ENCODE data around the gene UQCRFS1.
"Not testable (repeated sequence)": the region's sequence is repeated elsewhere in the genome, so short reads cannot be mapped to it uniquely, and the experiment has no call there.

UQCRFS1 gene

DNA sequence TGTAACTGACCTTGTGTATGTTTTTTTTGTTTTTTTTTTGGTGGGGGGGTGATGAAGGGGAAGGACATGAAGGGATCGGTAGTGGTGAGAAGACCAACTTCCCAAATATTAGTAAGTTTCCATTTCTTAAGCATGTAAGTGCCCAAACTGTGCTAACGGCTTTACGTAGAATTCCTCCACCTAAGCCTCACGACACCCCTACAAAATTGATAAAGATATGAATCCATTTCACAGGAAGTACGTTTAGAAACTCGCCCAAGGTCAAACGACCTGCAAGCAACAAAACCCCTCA is 649 bp downstream of the UQCRFS1 start:
- no peak for DNase-seq

DNA sequence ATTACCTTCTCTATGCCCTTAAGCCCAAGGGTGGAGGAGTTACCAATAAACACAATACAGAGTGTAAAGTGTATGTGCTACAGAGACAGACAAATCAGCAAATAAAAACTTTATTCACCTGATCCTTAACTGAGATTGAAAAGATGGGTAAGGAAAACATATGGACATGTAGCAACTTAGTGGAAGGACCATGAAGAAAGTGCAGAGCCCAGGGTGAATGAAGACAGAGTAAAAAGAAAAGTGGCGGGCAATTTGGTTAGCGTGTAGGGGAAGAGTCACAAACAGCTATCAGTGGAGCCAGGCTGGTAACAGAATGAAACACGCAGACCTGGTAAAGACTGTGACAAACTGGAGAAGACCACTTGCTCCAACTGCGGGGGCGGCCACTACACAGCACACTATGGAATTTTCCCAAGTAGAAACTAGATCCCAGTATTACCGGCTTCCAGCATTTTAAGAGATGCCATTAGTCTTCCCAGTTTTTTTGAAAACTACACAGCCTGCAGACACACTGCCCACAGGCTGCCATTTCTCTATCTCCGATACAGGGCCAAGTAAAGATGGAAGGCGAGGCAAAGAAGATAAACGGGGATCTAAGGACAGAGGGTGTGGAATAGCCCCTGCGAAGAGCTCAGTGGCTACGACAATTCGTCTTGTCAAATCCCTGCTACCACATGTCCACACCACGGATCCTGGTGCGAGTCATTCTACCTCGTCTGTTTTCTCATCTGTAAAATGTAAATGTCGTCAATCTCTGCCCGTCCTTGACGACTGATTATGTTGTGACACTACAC is 1.2 kb downstream of the UQCRFS1 start:
- DNase-seq = no peak

DNA sequence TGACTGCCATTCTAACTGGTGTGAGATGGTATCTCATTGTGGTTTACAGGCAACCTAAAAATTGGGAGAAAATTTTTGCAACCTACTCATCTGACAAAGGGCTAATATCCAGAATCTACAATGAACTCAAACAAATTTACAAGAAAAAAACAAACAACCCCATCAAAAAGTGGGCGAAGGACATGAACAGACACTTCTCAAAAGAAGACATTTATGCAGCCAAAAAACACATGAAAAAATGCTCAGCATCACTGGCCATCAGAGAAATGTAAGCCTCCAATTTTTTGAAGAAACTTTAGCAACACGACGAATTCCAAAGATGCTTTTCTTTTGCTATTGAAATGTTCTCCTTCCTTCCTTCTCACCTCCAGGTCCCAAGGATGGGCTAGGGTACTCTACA is 1.9 kb downstream of the UQCRFS1 start:
- not testable (repeated sequence) for DNase-seq

DNA sequence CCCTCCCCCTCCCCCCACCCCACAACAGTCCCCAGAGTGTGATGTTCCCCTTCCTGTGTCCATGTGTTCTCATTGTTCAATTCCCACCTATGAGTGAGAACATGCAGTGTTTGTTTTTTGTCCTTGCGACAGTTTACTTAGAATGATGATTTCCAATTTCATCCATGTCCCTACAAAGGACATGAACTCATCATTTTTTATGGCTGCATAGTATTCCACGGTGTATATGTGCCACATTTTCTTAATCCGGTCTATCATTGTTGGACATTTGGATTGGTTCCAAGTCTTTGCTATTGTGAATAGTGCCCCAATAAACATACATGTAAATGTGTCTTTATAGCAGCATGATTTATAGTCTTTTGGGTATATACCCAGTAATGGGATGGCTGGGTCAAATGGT is 2.4 kb downstream of the UQCRFS1 start:
- not testable (repeated sequence) for DNase-seq

DNA sequence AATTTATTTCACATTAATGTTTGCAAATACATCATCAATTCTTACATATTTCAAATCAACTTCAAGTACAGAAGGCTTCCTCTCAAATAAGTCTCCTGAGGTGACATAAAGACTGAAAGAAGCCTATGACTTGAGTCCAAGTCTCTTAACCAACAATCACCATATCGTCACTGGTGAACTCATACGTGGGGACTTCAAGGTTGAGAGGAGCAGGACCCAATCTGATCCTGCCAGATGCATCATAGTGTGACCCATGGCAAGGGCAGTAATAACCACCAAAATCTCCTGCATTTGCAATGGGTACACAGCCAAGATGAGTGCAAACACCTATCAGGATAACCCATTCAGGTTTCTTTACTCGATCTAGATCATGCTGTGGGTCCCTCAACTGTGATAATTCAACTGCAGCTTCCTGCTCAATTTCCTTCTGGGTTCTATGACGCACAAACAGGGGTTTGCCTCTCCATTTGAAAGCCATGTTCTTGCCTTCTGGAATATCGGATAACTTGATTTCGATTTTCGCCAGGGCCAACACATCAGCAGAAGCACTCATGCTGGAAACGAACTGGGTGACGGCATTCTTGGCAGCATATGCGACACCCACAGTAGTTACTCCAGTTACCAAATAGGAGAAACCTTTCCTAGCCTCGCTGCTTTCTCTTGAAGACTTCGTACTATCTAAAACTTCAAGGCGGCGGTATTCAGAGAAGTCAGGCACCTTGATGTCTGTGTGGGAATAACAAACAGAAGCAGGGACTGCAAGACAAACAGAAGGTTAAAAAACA is 5.4 kb downstream of the UQCRFS1 start:
- DNase-seq = not testable (repeated sequence)

DNA sequence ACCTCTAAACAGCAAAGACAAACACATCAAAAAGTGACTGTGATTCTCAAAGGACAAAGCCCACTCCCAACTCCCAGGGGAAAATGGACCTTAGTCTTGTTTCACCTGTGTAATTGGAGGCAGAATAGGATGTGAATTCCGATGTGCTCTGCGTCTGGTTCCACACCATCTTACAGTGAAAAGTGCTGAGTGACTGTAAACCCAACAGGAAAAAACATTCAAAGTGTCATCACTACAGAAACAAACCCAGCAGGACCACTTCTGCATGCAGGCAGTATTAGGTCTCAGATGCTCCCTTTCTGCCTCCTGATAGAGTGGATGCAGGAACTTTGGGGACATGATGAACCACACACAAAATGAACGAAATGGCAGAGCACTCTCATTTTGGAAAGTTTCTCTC is 6.5 kb downstream of the UQCRFS1 start:
- no peak for DNase-seq

DNA sequence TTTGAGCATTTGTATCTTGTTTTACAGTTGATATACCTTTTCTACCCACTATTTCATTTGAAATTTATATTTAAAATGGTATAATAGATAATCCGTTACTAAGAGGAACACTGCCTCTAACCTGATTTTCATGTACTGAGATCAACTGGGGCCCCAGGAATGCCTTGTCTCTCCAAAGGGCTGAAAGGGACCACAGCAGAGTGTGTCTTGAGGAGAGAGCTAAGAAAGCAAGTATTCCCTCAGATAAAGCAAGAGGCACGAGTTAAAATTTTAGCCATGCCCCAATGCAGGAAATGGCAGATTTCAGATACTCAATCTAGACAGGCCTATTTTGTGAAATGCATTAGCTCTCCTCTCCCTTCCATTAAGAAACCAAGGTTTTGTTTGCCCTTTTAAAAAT is 10.7 kb downstream of the UQCRFS1 start:
- no peak for DNase-seq

DNA sequence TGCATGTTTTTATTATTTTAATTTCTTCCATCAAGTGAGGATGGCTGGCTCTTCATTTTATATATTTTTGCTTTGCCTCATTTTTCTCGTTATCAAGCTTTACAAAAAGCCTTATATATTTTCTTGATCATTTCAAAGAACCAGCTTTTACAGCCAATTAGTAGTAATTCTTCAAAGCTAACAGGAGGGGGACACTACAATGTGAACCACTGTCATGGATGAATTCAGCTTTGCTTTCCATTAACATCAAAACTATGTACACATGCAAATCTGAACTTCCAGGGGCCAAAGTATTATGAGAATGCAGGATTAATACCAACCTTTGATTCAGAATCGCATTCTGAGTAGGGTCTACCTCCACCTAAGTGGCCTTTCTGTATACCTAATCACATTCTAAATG is 11.1 kb downstream of the UQCRFS1 start:
- DNase-seq = no peak

DNA sequence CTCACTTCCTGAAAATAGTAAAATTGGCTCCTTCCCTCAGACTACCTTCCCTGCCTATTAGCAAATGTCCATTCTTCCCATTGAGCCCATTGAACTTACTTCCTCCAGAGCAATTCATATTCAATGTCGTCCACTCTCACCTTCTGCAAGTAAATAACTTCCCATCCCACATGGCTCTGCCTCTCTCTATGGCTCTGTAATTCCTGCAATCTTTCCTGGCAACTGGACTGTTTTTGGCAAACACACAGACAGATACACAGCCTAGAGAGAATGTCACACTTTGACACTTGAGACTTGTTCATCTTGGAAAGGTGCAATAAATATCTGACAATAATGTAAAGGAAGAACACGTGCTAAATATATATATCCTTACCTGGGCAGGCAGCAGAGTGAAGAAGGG is 18.3 kb downstream of the UQCRFS1 start:
- DNase-seq = no peak

DNA sequence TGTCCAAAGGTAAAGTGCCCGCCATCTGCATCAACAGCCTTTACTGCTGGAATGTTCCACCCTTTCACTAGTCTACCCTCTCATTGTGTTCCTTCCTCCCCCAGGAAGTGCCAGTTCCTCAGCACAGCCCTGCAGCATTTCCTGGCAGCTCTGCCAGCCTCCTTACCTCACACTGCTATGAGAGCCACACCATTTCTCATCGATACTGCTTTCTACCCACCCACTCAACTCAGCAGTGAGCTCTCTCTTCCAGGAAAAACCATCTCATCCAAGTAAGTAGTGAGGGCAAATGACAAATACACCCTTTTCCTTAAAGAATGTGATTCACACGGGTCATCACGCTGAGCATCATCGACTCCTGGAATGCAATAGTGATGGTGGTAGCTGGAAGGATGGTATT is 19.8 kb downstream of the UQCRFS1 start:
- DNase-seq = no peak

DNA sequence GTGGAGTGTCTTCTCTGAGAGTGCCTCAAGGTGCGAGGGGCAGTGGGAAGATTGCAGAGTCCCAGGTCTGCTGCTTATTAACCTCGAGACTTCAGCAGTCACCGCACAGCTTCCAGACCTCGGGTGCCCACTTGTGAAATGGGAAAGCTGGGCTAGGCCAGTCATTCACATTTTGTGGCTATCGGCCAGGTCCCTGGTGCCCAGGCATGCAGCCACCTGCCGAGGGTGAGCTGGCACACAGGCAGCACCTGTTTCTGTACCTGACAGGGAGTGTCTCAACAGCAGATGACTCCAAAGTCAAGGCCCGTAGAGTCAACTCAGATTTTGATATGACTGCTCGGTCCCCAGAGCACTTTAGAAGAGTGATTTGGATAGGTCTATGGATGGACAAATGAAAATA is 21.9 kb downstream of the UQCRFS1 start:
- DNase-seq = no peak

DNA sequence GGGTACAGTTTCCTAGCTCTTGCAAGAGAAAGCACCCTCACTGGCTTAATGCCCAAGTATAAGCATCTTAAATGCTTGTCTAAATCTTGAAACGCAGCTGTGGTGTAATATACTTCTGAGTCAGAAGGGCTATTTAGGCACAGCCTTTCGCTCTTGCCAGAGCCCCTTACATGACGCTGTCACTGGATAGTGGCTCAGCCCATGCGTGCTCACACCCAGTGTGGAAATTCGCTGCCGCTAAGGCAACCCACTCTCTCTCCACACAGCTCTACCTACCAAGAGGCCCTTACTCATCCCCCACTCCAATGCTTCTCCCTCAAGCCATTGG is 24.0 kb downstream of the UQCRFS1 start:
- DNase-seq = no peak

DNA sequence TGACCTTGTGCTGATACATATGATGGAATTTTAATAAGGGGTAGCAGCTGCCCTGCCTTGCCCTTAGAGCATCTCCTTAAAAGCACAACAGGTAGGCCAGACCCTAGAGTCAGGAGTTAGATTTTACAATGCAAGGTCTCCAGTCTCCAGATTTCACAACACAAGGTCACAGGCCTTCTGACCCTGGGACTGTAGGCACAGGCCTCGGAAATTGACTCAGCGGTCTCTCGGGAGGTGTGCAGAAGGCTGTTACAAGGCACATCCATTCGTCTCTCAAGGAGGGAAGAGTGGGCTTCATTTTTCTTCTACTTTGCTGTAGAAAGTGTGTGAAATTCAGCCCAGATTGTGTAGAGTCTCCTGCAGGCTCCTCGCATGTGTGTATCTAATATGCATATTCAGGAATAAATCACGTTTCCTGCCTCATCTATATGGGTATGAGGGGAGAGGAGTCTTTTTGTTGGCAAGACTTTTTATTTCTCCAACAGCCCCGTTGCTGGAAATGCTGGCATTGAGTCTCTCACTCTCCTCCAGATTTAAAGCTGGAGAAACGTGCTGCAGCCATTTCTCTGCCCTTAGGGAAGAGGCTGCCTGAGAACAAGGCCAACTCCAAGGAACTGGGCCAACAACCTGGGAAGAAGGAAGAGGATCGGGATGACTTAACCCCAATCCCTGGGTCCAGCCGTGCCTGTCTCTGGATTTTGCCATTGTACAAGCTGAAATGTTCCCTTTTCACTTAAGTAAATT is 24.5 kb downstream of the UQCRFS1 start:
- DNase-seq = no peak

DNA sequence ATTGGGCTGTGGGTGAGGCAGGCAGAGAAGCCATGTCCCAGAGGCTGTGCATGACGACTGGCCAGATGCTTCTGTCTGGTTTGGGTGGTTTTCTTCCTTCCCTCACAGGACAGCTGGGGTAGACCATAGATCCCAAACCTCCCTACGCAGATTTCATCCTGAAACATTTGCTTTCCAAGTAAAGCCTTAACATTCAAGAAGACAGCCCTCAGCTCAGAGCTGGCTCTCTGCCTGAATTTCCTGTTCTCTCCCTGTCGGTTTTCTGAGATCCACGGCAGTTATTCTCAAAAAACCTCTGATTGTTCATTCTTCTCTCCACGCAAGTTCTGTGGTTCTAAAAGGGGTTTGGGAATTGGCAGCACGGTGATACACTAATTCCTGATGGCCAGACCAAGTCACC is 25.3 kb downstream of the UQCRFS1 start:
- DNase-seq = no peak

DNA sequence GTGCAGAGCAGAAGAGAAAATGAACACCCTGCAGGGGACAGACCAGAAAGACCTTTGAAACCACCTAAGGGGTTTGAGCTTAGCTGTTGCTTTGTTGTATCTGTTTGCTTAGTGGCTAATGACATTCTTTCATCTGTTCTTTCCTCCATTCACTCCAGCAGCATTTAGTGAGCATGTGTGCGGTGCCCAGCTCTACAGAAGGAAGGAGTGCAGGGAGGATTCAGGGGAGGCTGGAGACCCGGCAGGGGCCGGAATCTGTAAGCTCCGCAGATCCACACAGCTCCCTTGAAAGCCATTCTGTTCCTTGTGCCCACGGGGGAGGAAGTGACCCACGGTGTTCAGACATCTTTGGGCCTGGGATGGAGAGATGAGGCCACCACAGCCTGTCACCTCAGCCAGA is 27.5 kb downstream of the UQCRFS1 start:
- no peak for DNase-seq

DNA sequence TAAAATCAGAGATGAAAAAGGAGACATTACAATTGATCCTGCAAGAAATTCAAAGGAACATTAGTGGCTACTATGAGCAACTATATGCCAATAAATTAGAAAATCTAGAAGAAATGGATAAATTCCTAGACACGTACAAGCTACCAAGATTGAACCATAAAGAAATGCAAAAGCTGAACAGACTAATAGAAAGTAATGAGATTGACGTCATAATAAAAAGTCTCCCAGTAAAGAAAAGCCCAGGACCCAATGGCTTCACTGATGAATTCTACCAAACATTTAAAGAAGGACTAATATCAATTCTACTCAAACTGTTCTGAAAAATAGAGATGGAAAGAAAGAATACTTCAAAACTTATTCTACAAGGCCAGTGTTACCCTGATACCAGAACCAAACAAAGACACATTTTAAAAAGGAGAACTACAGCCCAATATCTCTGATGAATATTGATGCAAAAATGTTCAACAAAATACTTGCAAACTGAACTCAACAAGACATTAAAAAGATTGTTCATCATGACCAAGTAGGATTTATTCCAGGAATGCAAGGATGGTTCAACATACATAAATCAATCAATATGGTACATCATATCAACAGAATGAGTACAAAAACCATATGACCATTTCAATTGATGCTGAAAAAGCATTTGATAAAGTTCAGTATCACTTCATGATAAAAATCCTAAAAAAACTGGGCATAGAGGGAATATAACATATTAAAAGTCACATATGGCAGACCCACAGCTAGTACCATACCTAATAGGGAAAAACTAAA is 35.8 kb downstream of the UQCRFS1 start:
- DNase-seq = no peak

DNA sequence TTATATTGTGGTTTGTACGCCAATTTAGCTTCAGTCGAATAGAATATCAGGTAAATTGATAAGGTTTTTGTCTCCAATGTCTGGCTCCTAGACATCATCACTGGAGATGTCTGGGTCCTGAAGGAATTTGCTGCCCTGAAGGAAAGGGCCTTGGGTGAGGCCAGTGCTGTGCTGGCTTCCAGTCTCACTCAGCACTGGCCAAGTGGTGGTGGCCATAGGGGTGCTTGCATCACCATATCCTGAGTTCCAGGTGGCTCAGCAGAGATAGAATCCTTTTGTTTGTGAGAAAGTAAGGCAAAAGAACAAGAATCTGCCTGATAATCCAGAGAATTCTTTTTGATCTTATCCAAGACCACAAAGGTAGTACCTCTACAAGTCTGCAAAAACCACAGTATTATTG is 39.1 kb downstream of the UQCRFS1 start:
- no peak for DNase-seq

DNA sequence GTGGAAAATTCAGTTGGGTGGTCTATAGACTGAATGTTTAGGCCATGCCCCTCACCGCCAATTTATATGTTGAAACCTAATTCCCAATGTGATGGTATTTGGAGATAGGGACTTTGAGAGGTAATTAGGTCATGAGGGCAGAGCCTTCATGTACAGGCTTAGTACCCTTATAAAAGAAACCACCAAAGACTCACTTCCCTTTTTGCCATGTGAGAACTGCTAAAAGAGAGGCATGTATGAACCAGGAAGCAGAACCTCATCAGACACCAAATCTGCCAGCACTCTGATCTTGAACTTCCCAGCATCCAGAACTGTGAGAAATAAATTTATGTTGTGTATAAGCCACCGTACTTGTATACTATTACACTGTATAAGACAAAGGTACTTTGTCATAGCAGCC is 40.6 kb downstream of the UQCRFS1 start:
- no peak for DNase-seq

DNA sequence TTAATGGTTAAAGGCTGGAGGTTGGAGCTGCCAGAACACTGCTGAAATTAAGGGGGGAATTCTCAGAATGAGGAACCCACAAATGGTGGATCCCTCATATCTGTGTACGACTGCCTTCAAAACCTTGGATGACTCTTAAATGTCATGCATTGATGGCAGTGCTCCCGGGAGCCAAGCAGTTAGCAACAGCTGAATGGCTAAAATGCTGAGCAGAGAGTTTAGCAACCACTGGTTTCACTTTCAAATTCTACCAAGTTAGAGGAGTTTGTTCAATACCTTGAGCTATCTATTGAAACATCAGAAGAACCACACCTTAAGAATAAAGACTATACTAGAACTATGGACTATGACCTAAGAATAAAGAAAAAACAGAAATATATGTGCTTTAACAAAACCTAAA is 41.4 kb downstream of the UQCRFS1 start:
- DNase-seq = no peak

DNA sequence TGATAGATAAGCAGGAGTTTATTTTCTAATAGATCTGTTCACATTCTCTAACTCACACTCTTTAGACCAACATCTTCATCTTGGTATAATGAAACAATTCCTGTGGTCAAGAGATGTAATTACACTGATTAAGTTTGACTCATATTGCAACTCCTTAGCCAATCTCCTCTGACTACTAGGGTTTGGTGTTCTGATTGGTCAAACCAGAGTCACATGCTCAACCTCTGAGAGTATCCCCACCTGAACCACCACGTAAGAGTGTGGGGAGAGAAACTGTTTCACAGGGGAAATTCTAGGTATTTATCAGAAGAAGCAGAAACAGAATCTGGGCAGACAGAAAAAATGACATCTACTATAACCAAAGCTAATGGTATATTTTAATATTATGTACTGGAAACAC is 42.4 kb downstream of the UQCRFS1 start:
- no peak for DNase-seq

DNA sequence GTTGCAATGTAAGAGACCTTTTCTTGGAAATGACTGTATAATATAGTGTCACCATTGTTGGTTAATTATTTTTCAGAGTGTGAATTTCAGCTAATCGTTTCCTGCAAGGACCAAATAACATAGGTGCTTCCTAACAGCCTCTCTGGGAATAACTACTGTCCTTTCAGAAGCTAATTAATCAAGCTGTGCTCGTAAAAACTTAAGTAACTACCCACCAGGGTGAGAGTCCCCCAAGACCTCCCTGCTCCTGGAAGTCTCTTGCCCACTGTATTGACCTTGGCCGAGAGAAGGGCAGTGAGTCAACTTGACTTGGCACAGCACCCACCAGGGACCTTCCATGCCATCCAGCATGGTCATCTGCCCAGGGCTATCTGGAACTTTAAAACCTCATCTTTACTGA is 50.3 kb downstream of the UQCRFS1 start:
- DNase-seq = no peak

DNA sequence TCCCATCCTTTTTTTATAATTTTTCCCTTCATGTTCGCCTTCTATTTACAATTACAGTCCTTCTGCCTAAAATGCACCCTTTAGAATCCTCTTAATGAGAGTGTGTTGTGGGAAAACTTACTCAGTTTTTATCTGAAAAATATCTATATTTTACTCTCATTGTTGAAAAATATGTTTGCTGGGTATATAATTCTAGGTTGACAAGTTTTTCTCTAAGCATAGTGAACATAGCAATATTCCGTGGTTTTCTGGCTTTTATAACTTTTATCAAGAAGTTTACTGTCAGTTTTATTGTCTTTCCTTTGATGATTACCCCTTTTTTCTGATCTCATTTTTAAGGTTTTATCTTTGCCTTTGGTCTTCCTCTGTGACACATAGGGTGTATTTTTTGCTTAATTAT is 57.3 kb downstream of the UQCRFS1 start:
- no peak for DNase-seq
